Kidney (tissue), 14 donors: ENCODE measurements around the gene RHOF. TPM values are rescaled to one million over a fixed set of nuclear protein-coding genes. Genes with fewer than 3 reads are reported as not detected.

Experiments used
- DNase-seq, 5 donors: peaks; one replicate each; pipeline ENCODE4 v3.0.0-alpha.2; 2013 to 2020
- FAIRE-seq: peaks from 2 replicates; lab custom pipeline; 2012; peaks lifted over from hg19 to GRCh38; lab: Jason Lieb, UNC
- H3K27ac ChIP-seq, 2 donors: one replicate each; pipeline ENCODE4 v1.7.0; 2013; ENCODE audit warnings: low read depth in 2 of 2, low read length in 2 of 2, inconsistent platforms in 1 of 2
- H3K27me3 ChIP-seq: one replicate; pipeline ENCODE4 v1.7.1; 2013; ENCODE audit warnings: low read length, inconsistent platforms; ENCODE audit not compliant: control insufficient read depth, insufficient read depth
- H3K36me3 ChIP-seq, 3 donors: one replicate each; pipeline versions ENCODE4 v1.7.0 to v1.7.1; 2013; ENCODE audit warnings: low read length in 3 of 3, control low read depth in 1 of 3, inconsistent platforms in 1 of 3; ENCODE audit not compliant: insufficient read depth in 3 of 3, control insufficient read depth in 2 of 3
- H3K4me1 ChIP-seq, 3 donors: one replicate each; pipeline versions ENCODE4 v1.7.0 to v1.7.1; 2013; ENCODE audit warnings: low read length in 3 of 3, inconsistent platforms in 1 of 3, low read depth in 1 of 3; ENCODE audit not compliant: control insufficient read depth in 2 of 3, insufficient read depth in 2 of 3
- H3K4me3 ChIP-seq, 3 donors: one replicate each; pipeline versions ENCODE4 v1.7.0 to v1.8.1; 2013; ENCODE audit warnings: low read length in 3 of 3, control low read depth in 1 of 3, inconsistent platforms in 1 of 3
- H3K9ac ChIP-seq, 3 donors: one replicate each; pipeline versions ENCODE4 v1.7.0 to v1.7.1; 2013; ENCODE audit warnings: low read length in 3 of 3, control low read depth in 1 of 3, inconsistent platforms in 1 of 3
- H3K9me3 ChIP-seq, 3 donors: one replicate each; pipeline versions ENCODE4 v1.7.0 to v1.7.1; 2013; ENCODE audit warnings: low read length in 3 of 3, control low read depth in 1 of 3, inconsistent platforms in 1 of 3; ENCODE audit not compliant: control insufficient read depth in 2 of 3, insufficient read depth in 1 of 3
- intact Hi-C: fragments of 100-400 bp; cut with DNase I; formaldehyde crosslinking; loops from one replicate; pipeline ENCODE4 v1.11.1; 2022
- polyA plus RNA-seq: library from polyadenylated mRNA; stranded (reverse); fragments of 350-450 nt; fragmentation: Illumina TruSeq; extraction: RNeasy Lipid Tissue Mini Kit (QIAGEN cat#74804); gene quantifications from one replicate; pipeline ENCODE4 v1.2.3, GENCODE V29; 2014; ENCODE audit warnings: low read depth, low replicate concordance; ENCODE audit not compliant: insufficient read depth
- total RNA-seq: library from RNA; stranded (reverse); fragmentation: NEBNext Ultra II Directional; extraction: Animal tissue kit (Norgen Biotek cat#: 25700); gene quantifications from one replicate; pipeline ENCODE4 v1.2.1, GENCODE V29; 2021
- TF ChIP-seq, protein P1 (sequence below): IDR thresholded peaks from 3 replicates; pipeline ENCODE4 v1.5.1; 2012; ENCODE audit warnings: mild to moderate bottlenecking, moderate library complexity, borderline replicate concordance; ENCODE audit not compliant: insufficient read depth; ENCODE audit errors: extremely low read depth
- donor health status: control.
- donor health status: control.
- donor health status: control.
- donor health status: control.
- donor health status: control.
- donor health status: DM: yes; HTN: yes; CAD: no.
- donor health status: Normal renal cell carcinoma (clear cell type).

RHOF gene
- total and polyA plus RNA-seq, 2 donors from 2014 or later = 23.9 to 42.6 TPM

DNA sequence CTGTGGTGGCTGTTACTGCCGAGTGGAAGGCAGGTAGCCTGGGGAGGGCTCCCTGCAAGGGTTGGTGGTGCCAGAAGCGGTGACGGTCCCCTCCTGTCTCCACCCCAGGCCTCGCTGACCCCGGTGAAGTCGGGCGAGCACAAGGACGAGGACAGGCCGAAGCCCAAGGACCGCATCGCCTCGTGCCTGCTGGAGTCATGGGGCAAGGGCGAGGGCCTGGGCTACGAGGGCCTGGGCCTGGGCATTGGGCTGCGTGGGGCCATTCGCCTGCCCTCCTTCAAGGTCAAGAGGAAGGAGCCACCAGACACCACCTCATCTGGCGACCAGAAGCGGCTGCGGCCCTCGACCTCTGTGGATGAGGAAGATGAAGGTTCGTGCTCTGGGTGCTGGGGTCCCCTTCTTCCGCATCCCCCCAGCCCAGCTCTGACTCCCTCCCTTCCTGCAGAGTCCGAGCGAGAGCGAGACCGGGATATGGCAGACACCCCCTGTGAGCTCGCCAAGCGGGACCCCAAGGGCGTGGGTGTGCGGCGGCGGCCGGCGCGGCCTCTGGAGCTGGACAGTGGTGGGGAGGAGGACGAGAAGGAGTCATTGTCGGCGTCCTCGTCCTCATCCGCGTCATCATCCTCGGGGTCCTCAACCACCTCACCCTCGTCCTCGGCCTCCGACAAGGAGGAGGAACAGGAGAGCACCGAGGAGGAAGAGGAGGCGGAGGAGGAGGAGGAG lies 23.6 kb upstream of the RHOF start:
- TF ChIP-seq, protein P1, sequence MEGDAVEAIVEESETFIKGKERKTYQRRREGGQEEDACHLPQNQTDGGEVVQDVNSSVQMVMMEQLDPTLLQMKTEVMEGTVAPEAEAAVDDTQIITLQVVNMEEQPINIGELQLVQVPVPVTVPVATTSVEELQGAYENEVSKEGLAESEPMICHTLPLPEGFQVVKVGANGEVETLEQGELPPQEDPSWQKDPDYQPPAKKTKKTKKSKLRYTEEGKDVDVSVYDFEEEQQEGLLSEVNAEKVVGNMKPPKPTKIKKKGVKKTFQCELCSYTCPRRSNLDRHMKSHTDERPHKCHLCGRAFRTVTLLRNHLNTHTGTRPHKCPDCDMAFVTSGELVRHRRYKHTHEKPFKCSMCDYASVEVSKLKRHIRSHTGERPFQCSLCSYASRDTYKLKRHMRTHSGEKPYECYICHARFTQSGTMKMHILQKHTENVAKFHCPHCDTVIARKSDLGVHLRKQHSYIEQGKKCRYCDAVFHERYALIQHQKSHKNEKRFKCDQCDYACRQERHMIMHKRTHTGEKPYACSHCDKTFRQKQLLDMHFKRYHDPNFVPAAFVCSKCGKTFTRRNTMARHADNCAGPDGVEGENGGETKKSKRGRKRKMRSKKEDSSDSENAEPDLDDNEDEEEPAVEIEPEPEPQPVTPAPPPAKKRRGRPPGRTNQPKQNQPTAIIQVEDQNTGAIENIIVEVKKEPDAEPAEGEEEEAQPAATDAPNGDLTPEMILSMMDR = no peak
- FAIRE-seq (no peak), DNase-seq (no peak)
- intact Hi-C loops = no loop called here
- no peak overlapping the region for H3K9ac ChIP-seq
- H3K27ac ChIP-seq = no peak overlapping the region
- no peaks in the 10 kb centered on the region for H3K27me3 ChIP-seq
- peaks cover 12 to 47% (median 41%) of the 10 kb centered on the region in 3 donors for H3K36me3 ChIP-seq
- H3K4me3 ChIP-seq = no peak overlapping the region
- peaks cover 0 to 13% (median 6%) of the 10 kb centered on the region in 3 donors for H3K4me1 ChIP-seq
- H3K9me3 ChIP-seq = no peaks in the 10 kb centered on the region

DNA sequence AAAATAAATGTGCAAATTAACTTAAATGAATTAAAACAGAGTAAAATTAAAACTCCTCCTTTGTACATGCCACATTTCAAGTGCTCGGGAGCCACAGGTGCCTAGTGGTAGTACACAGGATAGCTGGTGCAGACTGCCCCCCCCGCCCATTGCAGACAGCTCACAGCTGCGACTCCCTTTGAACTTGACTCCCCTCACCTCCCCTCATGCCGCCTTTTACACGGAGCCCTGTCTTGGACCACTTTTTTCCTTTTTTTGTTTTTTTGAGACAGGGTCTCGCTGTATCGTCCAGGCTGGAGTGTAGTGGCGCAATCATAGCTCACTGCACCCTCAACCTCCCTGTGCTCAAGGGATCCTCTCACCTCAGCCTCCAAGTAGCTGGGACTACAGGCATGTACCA lies 21.8 kb upstream of the RHOF start:
- peaks cover 0 to 25% (median 17%) of the 10 kb centered on the region in 3 donors for H3K4me1 ChIP-seq
- FAIRE-seq (no peak), DNase-seq (no peak)
- no peak overlapping the region for H3K27ac ChIP-seq
- no peak overlapping the region for H3K4me3 ChIP-seq
- TF ChIP-seq, protein P1 = no peak
- intact Hi-C loops = no loop called here
- H3K9ac ChIP-seq = no peak overlapping the region
- no peaks in the 10 kb centered on the region for H3K27me3 ChIP-seq
- no peaks in the 10 kb centered on the region for H3K9me3 ChIP-seq
- H3K36me3 ChIP-seq = peaks cover 12 to 52% (median 44%) of the 10 kb centered on the region in 3 donors

DNA sequence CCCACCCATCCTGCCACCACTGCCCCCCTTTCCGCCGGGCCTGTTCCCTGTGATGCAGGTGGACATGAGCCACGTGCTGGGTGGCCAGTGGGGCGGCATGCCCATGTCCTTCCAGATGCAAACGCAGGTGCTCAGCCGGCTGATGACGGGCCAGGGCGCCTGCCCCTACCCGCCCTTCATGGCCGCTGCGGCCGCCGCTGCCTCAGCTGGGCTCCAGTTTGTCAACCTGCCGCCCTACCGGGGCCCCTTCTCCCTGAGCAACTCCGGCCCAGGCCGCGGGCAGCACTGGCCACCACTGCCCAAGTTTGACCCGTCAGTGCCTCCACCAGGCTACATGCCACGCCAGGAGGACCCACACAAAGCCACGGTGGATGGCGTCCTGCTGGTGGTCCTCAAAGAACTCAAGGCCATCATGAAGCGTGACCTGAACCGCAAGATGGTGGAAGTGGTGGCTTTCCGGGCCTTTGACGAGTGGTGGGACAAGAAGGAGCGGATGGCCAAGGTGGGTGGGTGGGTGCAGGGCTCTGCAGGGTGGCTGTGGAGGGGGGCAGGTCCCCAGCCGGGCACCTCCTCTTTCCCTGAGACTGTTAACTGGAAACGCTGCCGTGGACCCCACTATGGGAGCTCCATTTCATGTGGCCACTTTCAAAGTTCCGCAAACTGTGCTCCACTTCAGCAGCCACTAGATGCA lies 21.1 kb upstream of the RHOF start:
- DNase-seq = peak in 2 of 5 donors; percentile 8 to 83
- TF ChIP-seq, protein P1 = no peak

More for the DNA sequence above, 21.1 kb upstream of the RHOF start:
- Histone ChIP-seq H3K9ac (no peak overlapping the region), H3K36me3 (peaks cover 10 to 46% (median 38%) of the 10 kb centered on the region in 3 donors), H3K27me3 (no peaks in the 10 kb centered on the region), H3K4me3 (no peak overlapping the region), H3K4me1 (peaks cover 0 to 25% (median 17%) of the 10 kb centered on the region in 3 donors), H3K27ac (no peak overlapping the region), H3K9me3 (no peaks in the 10 kb centered on the region)
- no peak for FAIRE-seq
- intact Hi-C loops = no loop called here
